Trophoblast cell (in vitro differentiated cells and primary cell): Measurements from ENCODE around the gene ZNF331.
A peak's percentile ranks its signal among the peaks of the same experiment; 100 is the strongest.
"Not testable (repeated sequence)": the region's sequence is repeated elsewhere in the genome, so short reads cannot be mapped to it uniquely, and the experiment has no call there.

ENCODE experiments used
- DNase-seq, 2 donors: peaks; one replicate each; pipeline ENCODE4 v3.0.0-alpha.2; 2016
- H2AFZ ChIP-seq: 2 replicates; pipeline ENCODE4 v1.6.1; 2013; ENCODE audit warnings: low read length, moderate library complexity, mild to moderate bottlenecking; ENCODE audit not compliant: insufficient read depth, poor library complexity
- H2AK5ac ChIP-seq: 2 replicates; pipeline ENCODE4 v1.6.1; 2013; ENCODE audit warnings: mild to moderate bottlenecking, low read length
- H2BK120ac ChIP-seq: 2 replicates; pipeline ENCODE4 v1.6.1; 2013; ENCODE audit warnings: low read length, mild to moderate bottlenecking, moderate library complexity; ENCODE audit not compliant: insufficient read depth, poor library complexity
- H2BK12ac ChIP-seq: 2 replicates; pipeline ENCODE4 v1.6.1; 2013; ENCODE audit warnings: mild to moderate bottlenecking, low read length, moderate library complexity
- H2BK5ac ChIP-seq: 2 replicates; pipeline ENCODE4 v1.6.1; 2013; ENCODE audit warnings: low read length, low read depth, moderate library complexity, mild to moderate bottlenecking; ENCODE audit not compliant: poor library complexity
- H3K14ac ChIP-seq: 2 replicates; pipeline ENCODE4 v1.6.1; 2013; ENCODE audit warnings: mild to moderate bottlenecking, low read length
- H3K18ac ChIP-seq: 2 replicates; pipeline ENCODE4 v1.6.1; 2013; ENCODE audit warnings: mild to moderate bottlenecking, low read length
- H3K23ac ChIP-seq: 2 replicates; pipeline ENCODE4 v1.6.1; 2013; ENCODE audit warnings: low read length
- H3K27ac ChIP-seq: 2 replicates; pipeline ENCODE4 v1.5.1; 2013; ENCODE audit warnings: low read depth, mild to moderate bottlenecking, inconsistent platforms, low read length, moderate library complexity
- H3K27me3 ChIP-seq: 2 replicates; pipeline ENCODE4 v1.6.1; 2013; ENCODE audit warnings: inconsistent platforms, mild to moderate bottlenecking, low read length, moderate library complexity; ENCODE audit not compliant: insufficient read depth
- H3K36me3 ChIP-seq, 2 experiments: 1 replicate in 1 of 2; 2 replicates in 1 of 2; pipeline ENCODE4 v1.6.1; 2013; ENCODE audit warnings: low read length in 2 of 2, mild to moderate bottlenecking in 2 of 2, moderate library complexity in 1 of 2; ENCODE audit not compliant: insufficient read depth in 2 of 2, control insufficient read depth in 1 of 2
- H3K4ac ChIP-seq: 2 replicates; pipeline ENCODE4 v1.6.1; 2013; ENCODE audit warnings: low read depth, mild to moderate bottlenecking, low read length, moderate library complexity
- H3K4me1 ChIP-seq, 2 experiments: 1 replicate in 1 of 2; 2 replicates in 1 of 2; pipeline ENCODE4 v1.6.1; 2013; ENCODE audit warnings: low read length in 2 of 2, mild to moderate bottlenecking in 2 of 2, moderate library complexity in 1 of 2; ENCODE audit not compliant: insufficient read depth in 2 of 2, control insufficient read depth in 1 of 2
- H3K4me2 ChIP-seq: 2 replicates; pipeline ENCODE4 v1.6.1; 2013; ENCODE audit warnings: inconsistent platforms, mild to moderate bottlenecking, low read length, moderate library complexity
- H3K4me3 ChIP-seq: 2 replicates; pipeline ENCODE4 v1.5.1; 2013; ENCODE audit warnings: mild to moderate bottlenecking, low read depth, low read length, inconsistent platforms
- H3K79me1 ChIP-seq: one replicate; pipeline ENCODE4 v1.6.1; 2013; ENCODE audit warnings: low read length
- H3K79me2 ChIP-seq: 2 replicates; pipeline ENCODE4 v1.6.1; 2013; ENCODE audit warnings: low read length, mild to moderate bottlenecking; ENCODE audit not compliant: control insufficient read depth, insufficient read depth, poor library complexity
- H3K9ac ChIP-seq: 2 replicates; pipeline ENCODE4 v1.6.1; 2013; ENCODE audit warnings: mild to moderate bottlenecking, low read length
- H3K9me3 ChIP-seq: 2 replicates; pipeline ENCODE4 v1.6.1; 2013; ENCODE audit warnings: low read depth, mild to moderate bottlenecking, control low read depth, inconsistent platforms, low read length; ENCODE audit not compliant: insufficient read depth
- H4K12ac ChIP-seq: 2 replicates; pipeline ENCODE4 v1.6.1; 2013; ENCODE audit warnings: low read depth, mild to moderate bottlenecking, low read length, moderate library complexity
- H4K8ac ChIP-seq: 2 replicates; pipeline ENCODE4 v1.6.1; 2013; ENCODE audit warnings: low read depth, mild to moderate bottlenecking, low read length, moderate library complexity
- H4K91ac ChIP-seq: one replicate; pipeline ENCODE4 v1.6.1; 2013; ENCODE audit warnings: low read depth, mild to moderate bottlenecking, low read length, moderate library complexity
- WGBS: extraction: QIAGEN DNeasy Blood & Tissue Kit; methylation state at CpG from one replicate; pipeline ENCODE4 v1.1.7; 2013; ENCODE audit warnings: missing lambda C conversion rate; ENCODE audit not compliant: insufficient read length, insufficient coverage; ENCODE audit errors: extremely low coverage; 5-methylcytosine and 5-hydroxymethylcytosine counted together

ZNF331 gene

DNA sequence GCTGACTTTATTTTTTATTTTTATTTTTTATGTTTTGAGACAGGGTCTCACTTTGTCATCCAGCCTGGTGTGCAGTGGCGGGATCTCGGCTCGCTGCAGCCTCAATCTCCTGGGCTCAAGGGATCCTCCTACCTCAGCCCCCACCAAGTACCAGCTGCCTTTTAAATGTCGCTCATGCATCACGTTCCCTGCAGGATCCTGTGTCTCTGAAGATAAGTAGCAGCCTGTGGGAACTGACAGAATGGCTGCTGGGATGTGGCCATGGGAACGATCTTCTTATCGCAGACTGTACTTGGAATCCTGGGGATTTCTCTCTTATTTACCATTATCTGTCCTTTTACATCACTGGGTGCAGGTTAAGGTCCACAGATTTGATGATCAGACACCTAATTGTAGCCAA is 34.8 kb upstream of the ZNF331 start:
- H3K23ac ChIP-seq, DNase-seq, H2BK120ac ChIP-seq, H4K8ac ChIP-seq, H3K36me3 ChIP-seq, H4K12ac ChIP-seq, H3K4me3 ChIP-seq, H2BK12ac ChIP-seq, H3K4me2 ChIP-seq, H3K4ac ChIP-seq, H2AFZ ChIP-seq, H3K79me1 ChIP-seq, H3K27me3 ChIP-seq, H3K14ac ChIP-seq, H3K79me2 ChIP-seq, H3K18ac ChIP-seq, H4K91ac ChIP-seq, H3K9me3 ChIP-seq, H3K4me1 ChIP-seq, H2BK5ac ChIP-seq, H3K27ac ChIP-seq, H3K9ac ChIP-seq, H2AK5ac ChIP-seq: not testable (repeated sequence)
- WGBS: no CpG with 5 or more reads among the region's 7 CpGs

DNA sequence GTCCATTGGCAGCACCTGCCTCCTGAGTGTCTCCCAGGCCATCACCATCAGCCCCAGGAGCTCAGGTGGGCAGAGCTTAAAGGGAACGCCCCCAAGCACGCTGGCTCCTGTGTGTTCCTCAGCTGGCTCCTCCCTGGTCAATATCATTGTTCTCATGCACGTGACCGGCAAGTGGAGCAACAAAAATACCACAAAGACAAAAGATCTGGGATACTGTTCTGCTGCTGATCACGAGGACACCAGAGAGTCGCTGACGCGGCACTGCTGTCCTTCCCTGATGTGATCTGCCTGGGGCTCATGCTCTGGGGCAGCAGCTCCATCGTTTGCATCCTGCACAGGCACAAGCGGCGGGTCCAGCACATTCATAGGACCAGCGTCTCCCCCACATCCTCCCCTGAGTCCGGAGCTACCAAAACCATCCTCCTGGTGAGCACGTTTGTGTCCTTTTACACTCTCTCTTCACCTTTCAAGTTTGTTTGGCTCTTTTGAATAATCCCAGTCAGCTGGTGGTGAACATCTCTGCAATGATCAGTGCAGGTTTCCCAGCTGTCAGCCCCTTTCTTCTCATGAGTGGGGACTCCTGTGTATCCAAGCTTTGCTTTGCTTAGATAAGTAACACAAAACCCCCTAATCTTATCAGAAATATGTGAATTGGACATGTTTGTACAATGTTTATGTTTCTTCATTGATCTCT is 34.1 kb upstream of the ZNF331 start:
- DNase-seq: peak; percentile 7 to 39
- not testable (repeated sequence) for H4K91ac ChIP-seq, H3K9me3 ChIP-seq, H3K27ac ChIP-seq, H3K4me1 ChIP-seq, H2BK12ac ChIP-seq, H3K18ac ChIP-seq, H3K23ac ChIP-seq, H3K9ac ChIP-seq, H3K79me2 ChIP-seq, H3K27me3 ChIP-seq, H2AFZ ChIP-seq, H4K8ac ChIP-seq, H3K4ac ChIP-seq, H4K12ac ChIP-seq, H2AK5ac ChIP-seq, H3K36me3 ChIP-seq, H2BK120ac ChIP-seq, H3K79me1 ChIP-seq, H3K4me3 ChIP-seq, H2BK5ac ChIP-seq, H3K14ac ChIP-seq
- no CpG with 5 or more reads among the region's 14 CpGs for WGBS
- H3K4me2 ChIP-seq: peak overlapping the region; percentile 27

- WGBS: no CpG with 5 or more reads among the region's 13 CpGs
- not testable (repeated sequence) for H3K4me1 ChIP-seq, H3K4me3 ChIP-seq, H3K36me3 ChIP-seq, H3K14ac ChIP-seq, H2AFZ ChIP-seq, H2BK12ac ChIP-seq, H4K8ac ChIP-seq, H2BK120ac ChIP-seq, H3K79me1 ChIP-seq, H2AK5ac ChIP-seq, H3K4me2 ChIP-seq, H3K27me3 ChIP-seq, H3K4ac ChIP-seq, H3K23ac ChIP-seq, H3K27ac ChIP-seq, H3K18ac ChIP-seq, H3K9me3 ChIP-seq, H2BK5ac ChIP-seq, H4K91ac ChIP-seq, H3K9ac ChIP-seq, H4K12ac ChIP-seq, H3K79me2 ChIP-seq
- peak in 1 of 2 donors; percentile 35 for DNase-seq
These were observed 33.6 kb upstream of the ZNF331 start for GRCh38 chr19:53504365-53504703.

GRCh38 chr19:53504885-53505284 is 33.1 kb upstream of the ZNF331 start:
- H3K14ac ChIP-seq: peak overlapping the region; percentile 20
- H2BK5ac ChIP-seq: no peak overlapping the region
- no peak overlapping the region for H3K4me3 ChIP-seq
- peaks cover under 1% of the 10 kb centered on the region for H3K9me3 ChIP-seq
- no peaks in the 10 kb centered on the region for H3K79me1 ChIP-seq
- H2AK5ac ChIP-seq: no peak overlapping the region
- H3K79me2 ChIP-seq: no peaks in the 10 kb centered on the region
- H3K9ac ChIP-seq: no peak overlapping the region
- peaks cover 0 to 5% of the 10 kb centered on the region in 2 experiments for H3K4me1 ChIP-seq
- no peak overlapping the region for H2AFZ ChIP-seq
- H3K27me3 ChIP-seq: no peaks in the 10 kb centered on the region
- no peak overlapping the region for H2BK120ac ChIP-seq
- WGBS: no CpG with 5 or more reads among the region's 7 CpGs
- DNase-seq: no peak
- peak overlapping the region; percentile 50 for H2BK12ac ChIP-seq
- no peaks in the 10 kb centered on the region for H3K36me3 ChIP-seq
- no peak overlapping the region for H3K27ac ChIP-seq
- no peak overlapping the region for H4K91ac ChIP-seq
- no peak overlapping the region for H3K23ac ChIP-seq
- H4K12ac ChIP-seq: no peak overlapping the region
- no peak overlapping the region for H4K8ac ChIP-seq
- no peak overlapping the region for H3K4ac ChIP-seq
- no peak overlapping the region for H3K18ac ChIP-seq
- H3K4me2 ChIP-seq: no peak overlapping the region
